ENCODE measurements around the gene TATDN2.
A peak's percentile ranks its signal among the peaks of the same experiment; 100 is the strongest.

The TATDN2 gene

GRCh38 chr3:10319251-10319650 is 71.0 kb downstream of the TATDN2 start:
- TF ChIP-seq EZH2 (IDR thresholded peaks at IDR 0.05; ENCODE audit: borderline replicate concordance, low read depth, low read length, severe bottlenecking) (no peak), CTCF (IDR thresholded peaks at IDR 0.05; ENCODE audit: borderline replicate concordance, extremely low read depth, low read length, poor library complexity, severe bottlenecking) (no peak)
- Histone ChIP-seq H4K20me1 (ENCODE audit: insufficient read depth, low read length) (peaks cover 27% of the 10 kb centered on the region; the same call in 1 of the 2 replicates), H2AFZ (ENCODE audit: low read depth, low read length) (no peak overlapping the region), H3K27me3 (ENCODE audit: insufficient read depth, low read length, poor library complexity) (no peaks in the 10 kb centered on the region), H3K4me3 (ENCODE audit: low read depth in 1 of 2, low read length in 2 of 2) (peak overlapping the region; percentile 6 to 93; a peak in 3 of 4 replicates), H3K4me2 (ENCODE audit: insufficient read depth, low read length) (peak overlapping the region; percentile 96), H3K4me1 (ENCODE audit: insufficient read depth, low read length) (peaks cover 24% of the 10 kb centered on the region), H3K27ac (ENCODE audit: low read length) (peak overlapping the region; percentile 47; the same call in 1 of the 2 replicates), H3K9ac (ENCODE audit: low read depth, low read length) (peak overlapping the region; percentile 42), H3K9me3 (ENCODE audit: insufficient read depth, low read length, severe bottlenecking) (no peaks in the 10 kb centered on the region), H3K36me3 (ENCODE audit: insufficient read depth, low read length) (peaks cover 50% of the 10 kb centered on the region), H3K79me2 (ENCODE audit: insufficient read depth, low read length) (peaks cover 36% of the 10 kb centered on the region)
- ATAC-seq (ENCODE audit: insufficient read depth, low read depth) (no peak), DNase-seq (no peak)

- peaks cover 24% of the 10 kb centered on the region for H3K4me1 ChIP-seq (ENCODE audit: insufficient read depth, low read length)
- H3K36me3 ChIP-seq (ENCODE audit: insufficient read depth, low read length), result peaks cover 45% of the 10 kb centered on the region
- no peaks in the 10 kb centered on the region for H3K27me3 ChIP-seq (ENCODE audit: insufficient read depth, low read length, poor library complexity)
- H3K79me2 ChIP-seq (ENCODE audit: insufficient read depth, low read length), result peaks cover 36% of the 10 kb centered on the region
- peak overlapping the region; percentile 82 for H3K9ac ChIP-seq (ENCODE audit: low read depth, low read length)
- peak overlapping the region; percentile 96 for H3K4me2 ChIP-seq (ENCODE audit: insufficient read depth, low read length)
- peak; percentile 43 for DNase-seq
- H3K27ac ChIP-seq (ENCODE audit: low read length), result peak overlapping the region; percentile 79
- TF ChIP-seq EZH2 (IDR thresholded peaks at IDR 0.05; ENCODE audit: borderline replicate concordance, low read depth, low read length, severe bottlenecking), result no peak
- TF ChIP-seq CTCF (IDR thresholded peaks at IDR 0.05; ENCODE audit: borderline replicate concordance, extremely low read depth, low read length, poor library complexity, severe bottlenecking), result no peak
- peak overlapping the region; percentile 74 to 93 for H3K4me3 ChIP-seq (ENCODE audit: low read depth in 1 of 2, low read length in 2 of 2)
- no peaks in the 10 kb centered on the region for H3K9me3 ChIP-seq (ENCODE audit: insufficient read depth, low read length, severe bottlenecking)
- H4K20me1 ChIP-seq (ENCODE audit: insufficient read depth, low read length), result peaks cover 27% of the 10 kb centered on the region; the same call in 1 of the 2 replicates
- no peak overlapping the region for H2AFZ ChIP-seq (ENCODE audit: low read depth, low read length)
- no peak for ATAC-seq (ENCODE audit: insufficient read depth, low read depth)
These were observed 71.5 kb downstream of the TATDN2 start for GRCh38 chr3:10319804-10320203.

GRCh38 chr3:10320320-10320677 is 72.0 kb downstream of the TATDN2 start:
- Histone ChIP-seq H3K9me3 (ENCODE audit: insufficient read depth, low read length, severe bottlenecking) (no peaks in the 10 kb centered on the region), H4K20me1 (ENCODE audit: insufficient read depth, low read length) (peaks cover 27% of the 10 kb centered on the region; the same call in 1 of the 2 replicates), H2AFZ (ENCODE audit: low read depth, low read length) (peak overlapping the region; percentile 91), H3K9ac (ENCODE audit: low read depth, low read length) (peak overlapping the region; percentile 82), H3K36me3 (ENCODE audit: insufficient read depth, low read length) (peaks cover 40% of the 10 kb centered on the region), H3K4me2 (ENCODE audit: insufficient read depth, low read length) (peak overlapping the region; percentile 96), H3K79me2 (ENCODE audit: insufficient read depth, low read length) (peaks cover 36% of the 10 kb centered on the region), H3K27ac (ENCODE audit: low read length) (peak overlapping the region; percentile 79), H3K4me3 (ENCODE audit: low read depth in 1 of 2, low read length in 2 of 2) (peak overlapping the region; percentile 74 to 93), H3K27me3 (ENCODE audit: insufficient read depth, low read length, poor library complexity) (no peaks in the 10 kb centered on the region), H3K4me1 (ENCODE audit: insufficient read depth, low read length) (peaks cover 24% of the 10 kb centered on the region)
- no peak for DNase-seq
- no peak for TF ChIP-seq CTCF (IDR thresholded peaks at IDR 0.05; ENCODE audit: borderline replicate concordance, extremely low read depth, low read length, poor library complexity, severe bottlenecking)
- TF ChIP-seq EZH2 (IDR thresholded peaks at IDR 0.05; ENCODE audit: borderline replicate concordance, low read depth, low read length, severe bottlenecking), result no peak
- ATAC-seq (ENCODE audit: insufficient read depth, low read depth), result peak; percentile 1; the same call in 1 of the 3 replicates
